Left ventricle myocardium inferior (tissue), 1 donor: Measurements from ENCODE around the gene RUNX1. TPM values are rescaled to one million over a fixed set of nuclear protein-coding genes. Genes with fewer than 3 reads are reported as not detected.

Source experiments
- DNase-seq: peaks from one replicate; pipeline ENCODE4 v3.0.0-alpha.2; 2020
- H3K27ac ChIP-seq: fragments of 200-600 bp; replicated peaks from 2 replicates; pipeline ENCODE4 v1.8.0; 2021
- H3K27me3 ChIP-seq: fragments of 200-600 bp; 2 replicates; pipeline ENCODE4 v1.8.0; 2021; ENCODE audit warnings: low read depth
- H3K36me3 ChIP-seq: fragments of 200-600 bp; 2 replicates; pipeline ENCODE4 v1.8.0; 2021
- H3K4me1 ChIP-seq: fragments of 200-600 bp; 2 replicates; pipeline ENCODE4 v1.8.0; 2021
- H3K4me3 ChIP-seq: fragments of 200-600 bp; 2 replicates; pipeline ENCODE4 v1.8.0; 2021; ENCODE audit warnings: mild to moderate bottlenecking, moderate library complexity
- H3K9me3 ChIP-seq: fragments of 200-600 bp; replicated peaks from 2 replicates; pipeline ENCODE4 v1.8.0; 2021
- CTCF ChIP-seq: fragments of 200-600 bp; IDR thresholded peaks from 2 replicates; pipeline ENCODE4 v1.8.0; 2021; ENCODE audit warnings: antibody characterized with exemption, mild to moderate bottlenecking, borderline replicate concordance
- intact Hi-C: fragments of 100-400 bp; cut with micrococcal nuclease; formaldehyde crosslinking; loops from one replicate; pipeline ENCODE4 v1.11.0; 2022
- total RNA-seq: library from RNA; stranded (reverse); fragmentation: NEBNext Ultra II Directional; extraction: Animal tissue kit (Norgen Biotek cat#: 25700); gene quantifications from one replicate; pipeline ENCODE4 v1.2.1, GENCODE V29; 2021
- donor health status: DM: no; HTN: yes; CAD: no; lungs with severe emphysema.

The RUNX1 gene
- total RNA-seq, 1 donor from 2014 or later: 1.5 TPM

GRCh38 chr21:35046263-35046624 is 2.9 kb downstream of the RUNX1 start:
- no peak for TF ChIP-seq CTCF
- no peaks in the 10 kb centered on the region for H3K9me3 ChIP-seq
- no peak overlapping the region for H3K4me3 ChIP-seq
- H3K36me3 ChIP-seq: no peaks in the 10 kb centered on the region
- peaks cover 10% of the 10 kb centered on the region for H3K4me1 ChIP-seq
- peaks cover 64% of the 10 kb centered on the region for H3K27me3 ChIP-seq
- intact Hi-C loops: no loop called here
- no peak for DNase-seq
- no peak overlapping the region for H3K27ac ChIP-seq

- no peak for DNase-seq
- Histone ChIP-seq H3K9me3 (no peaks in the 10 kb centered on the region), H3K27me3 (peaks cover 66% of the 10 kb centered on the region), H3K4me1 (peaks cover 5% of the 10 kb centered on the region), H3K27ac (no peak overlapping the region), H3K4me3 (no peak overlapping the region), H3K36me3 (no peaks in the 10 kb centered on the region)
- intact Hi-C loops: no loop called here
- TF ChIP-seq CTCF: no peak
Measured at GRCh38 chr21:35045542-35046262, 3.4 kb downstream of the RUNX1 start.

GRCh38 chr21:35044770-35045541 is 4.1 kb downstream of the RUNX1 start:
- intact Hi-C loops: no loop called here
- TF ChIP-seq CTCF: no peak
- peaks cover 5% of the 10 kb centered on the region for H3K4me1 ChIP-seq
- no peak overlapping the region for H3K4me3 ChIP-seq
- no peaks in the 10 kb centered on the region for H3K36me3 ChIP-seq
- no peaks in the 10 kb centered on the region for H3K9me3 ChIP-seq
- no peak for DNase-seq
- no peak overlapping the region for H3K27ac ChIP-seq
- peaks cover 73% of the 10 kb centered on the region for H3K27me3 ChIP-seq

- intact Hi-C loops: no loop called here
Measured at GRCh38 chr21:35044128-35044527, 5.0 kb downstream of the RUNX1 start.

GRCh38 chr21:35043549-35043948 is 5.6 kb downstream of the RUNX1 start:
- no peak for DNase-seq

More at GRCh38 chr21:35044128-35044527, 5.0 kb downstream of the RUNX1 start:
- H3K27ac ChIP-seq: no peak overlapping the region
- H3K4me3 ChIP-seq: no peak overlapping the region
- no peaks in the 10 kb centered on the region for H3K36me3 ChIP-seq
- H3K9me3 ChIP-seq: no peaks in the 10 kb centered on the region
- DNase-seq: no peak
- peaks cover 72% of the 10 kb centered on the region for H3K27me3 ChIP-seq
- H3K4me1 ChIP-seq: peaks cover 5% of the 10 kb centered on the region
- TF ChIP-seq CTCF: no peak

More at GRCh38 chr21:35043549-35043948, 5.6 kb downstream of the RUNX1 start:
- Histone ChIP-seq H3K27ac (no peak overlapping the region), H3K36me3 (no peaks in the 10 kb centered on the region), H3K27me3 (peaks cover 71% of the 10 kb centered on the region), H3K4me3 (no peak overlapping the region), H3K9me3 (no peaks in the 10 kb centered on the region), H3K4me1 (peaks cover 5% of the 10 kb centered on the region)
- intact Hi-C loops: no loop called here
- no peak for TF ChIP-seq CTCF
